CD4-positive, alpha-beta memory T cell (primary cell): ENCODE measurements around the gene TTC27. TPM values are rescaled to one million over a fixed set of nuclear protein-coding genes. Genes with fewer than 3 reads are reported as not detected.

Experiments used
- CTCF ChIA-PET: fragments of 350-600 bp; sonication (Branson Sonifier 250); formaldehyde crosslinking; loops from one replicate; lab custom pipeline; 2021; ENCODE audit warnings: inconsistent platforms; ENCODE audit not compliant: partially characterized antibody; lab: Charles Lee
- POLR2A ChIA-PET: fragments of 350-600 bp; sonication (Branson Sonifier 250); formaldehyde crosslinking; loops from one replicate; lab custom pipeline; 2021; ENCODE audit not compliant: partially characterized antibody; lab: Charles Lee
- DNase-seq, 5 donors: peaks; one replicate each; pipeline versions ENCODE4 v3.0.0 to v3.0.0-alpha.2; 2020 to 2022; ENCODE audit warnings: mixed read lengths in 1 of 5
- H3K27ac ChIP-seq: one replicate; pipeline ENCODE4 v1.7.0; 2013; ENCODE audit warnings: low read depth, low read length
- H3K27me3 ChIP-seq: 2 replicates; pipeline ENCODE4 v1.7.0; 2013; ENCODE audit warnings: mild to moderate bottlenecking, low read length, moderate library complexity; ENCODE audit not compliant: insufficient read depth
- H3K36me3 ChIP-seq: 2 replicates; pipeline ENCODE4 v1.7.0; 2013; ENCODE audit warnings: mild to moderate bottlenecking, low read length, moderate library complexity; ENCODE audit not compliant: insufficient read depth
- H3K4me1 ChIP-seq: 2 replicates; pipeline ENCODE4 v1.7.0; 2013; ENCODE audit warnings: mild to moderate bottlenecking, low read length, moderate library complexity; ENCODE audit not compliant: insufficient read depth
- H3K4me3 ChIP-seq, 2 donors: one replicate each; pipeline ENCODE4 v1.7.0; 2013; ENCODE audit warnings: low read length in 2 of 2, mild to moderate bottlenecking in 1 of 2
- H3K9me3 ChIP-seq, 2 donors: one replicate each; pipeline ENCODE4 v1.7.0; 2013; ENCODE audit warnings: low read length in 2 of 2, control low read depth in 1 of 2; ENCODE audit not compliant: control insufficient read depth in 1 of 2
- H3K27ac Mint-ChIP-seq, 7 donors: one replicate each; pipeline ENCODE4 v1.8.0; 2020 to 2021; ENCODE audit warnings: mixed read lengths in 7 of 7, mild to moderate bottlenecking in 6 of 7, inconsistent platforms in 3 of 7, moderate library complexity in 3 of 7
- H3K27me3 Mint-ChIP-seq, 2 donors: one replicate each; pipeline ENCODE4 v1.8.0; 2020 to 2021; ENCODE audit warnings: mixed read lengths in 2 of 2
- H3K36me3 Mint-ChIP-seq, 2 donors: one replicate each; pipeline ENCODE4 v1.8.0; 2020 to 2021; ENCODE audit warnings: mixed read lengths in 2 of 2, inconsistent platforms in 1 of 2, mild to moderate bottlenecking in 1 of 2
- H3K4me1 Mint-ChIP-seq, 4 donors: one replicate each; pipeline ENCODE4 v1.8.0; 2020 to 2021; ENCODE audit warnings: mixed read lengths in 4 of 4, mild to moderate bottlenecking in 1 of 4
- H3K4me3 Mint-ChIP-seq, 8 donors: one replicate each; pipeline ENCODE4 v1.8.0; 2020 to 2021; ENCODE audit warnings: mixed read lengths in 8 of 8, mild to moderate bottlenecking in 7 of 8, moderate library complexity in 6 of 8, inconsistent platforms in 3 of 8
- H3K9me3 Mint-ChIP-seq, 8 donors: one replicate each; pipeline ENCODE4 v1.8.0; 2020 to 2021; ENCODE audit warnings: mixed read lengths in 8 of 8, mild to moderate bottlenecking in 5 of 8, inconsistent platforms in 3 of 8, moderate library complexity in 1 of 8
- intact Hi-C: fragments of 100-400 bp; cut with micrococcal nuclease; formaldehyde crosslinking; loops from one replicate; pipeline ENCODE4 v1.15.1; 2023
- polyA plus RNA-seq, 2 donors: library from polyadenylated mRNA; unstranded; fragments of 300-500 nt; fragmentation: Illumina TruSeq; gene quantifications; one replicate each; pipeline ENCODE4 v1.2.3, GENCODE V29; 2021
- total RNA-seq, 2 experiments: library from RNA; stranded (reverse); gene quantifications; one replicate each; pipeline ENCODE4 v1.2.3, GENCODE V29; 2021

The TTC27 gene
- total and polyA plus RNA-seq, 4 experiments from 2014 or later, result 20.9 to 27.5 (median 25.3) TPM

DNA sequence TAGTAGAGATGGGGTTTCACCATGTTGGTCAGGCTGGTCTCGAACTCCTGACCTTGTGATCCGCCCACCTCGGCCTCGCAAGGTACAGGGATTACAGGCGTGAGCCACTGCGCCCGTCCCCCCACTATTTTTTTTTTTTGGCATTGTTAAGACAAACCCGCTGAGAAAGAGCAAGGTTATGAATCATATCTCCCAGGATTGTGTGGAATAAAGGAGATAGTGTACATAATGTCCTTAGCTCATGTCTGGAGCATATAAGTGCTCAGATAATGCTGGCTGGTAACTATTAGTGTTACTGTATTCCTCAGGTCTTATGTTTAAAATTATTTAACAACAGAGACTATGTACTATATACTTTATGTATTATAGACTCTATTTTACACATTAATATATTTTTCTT, 36.0 kb downstream of the TTC27 start:
- POLR2A ChIA-PET, result no interaction called here
- H3K27me3 Mint-ChIP-seq, result no peaks in the 10 kb centered on the region

GRCh38 chr2:32666704-32667103, 38.9 kb downstream of the TTC27 start:
- Mint-ChIP-seq H3K36me3 (peaks cover 33% of the 10 kb centered on the region in 2 donors), H3K4me1 (peaks cover 0 to 13% (median 3%) of the 10 kb centered on the region in 4 donors)

More for the DNA sequence above, 36.0 kb downstream of the TTC27 start:
- Mint-ChIP-seq H3K36me3 (peaks cover 38 to 47% of the 10 kb centered on the region in 2 donors), H3K4me1 (peaks cover 7 to 23% (median 11%) of the 10 kb centered on the region in 4 donors), H3K4me3 (no peak overlapping the region), H3K27ac (no peak overlapping the region), H3K9me3 (peaks cover 0 to 5% (median 0%) of the 10 kb centered on the region in 8 donors)
- no peak for DNase-seq
- Histone ChIP-seq H3K4me3 (no peak overlapping the region), H3K36me3 (no peaks in the 10 kb centered on the region), H3K4me1 (no peaks in the 10 kb centered on the region), H3K27me3 (no peaks in the 10 kb centered on the region), H3K27ac (no peak overlapping the region), H3K9me3 (no peaks in the 10 kb centered on the region)
- intact Hi-C loops, result no loop called here
- CTCF ChIA-PET, result no interaction called here

GRCh38 chr2:32668254-32668653, 40.4 kb downstream of the TTC27 start:
- Histone ChIP-seq H3K9me3 (no peaks in the 10 kb centered on the region), H3K4me1 (no peaks in the 10 kb centered on the region), H3K27ac (no peak overlapping the region), H3K4me3 (no peak overlapping the region), H3K36me3 (peaks cover 8% of the 10 kb centered on the region), H3K27me3 (no peaks in the 10 kb centered on the region)
- POLR2A ChIA-PET, result no interaction called here
- Mint-ChIP-seq H3K27ac (no peak overlapping the region), H3K4me3 (no peak overlapping the region), H3K9me3 (no peaks in the 10 kb centered on the region), H3K36me3 (peaks cover 42 to 44% of the 10 kb centered on the region in 2 donors), H3K27me3 (no peaks in the 10 kb centered on the region), H3K4me1 (peaks cover 0 to 2% (median under 1%) of the 10 kb centered on the region in 4 donors)
- CTCF ChIA-PET, result no interaction called here
- no peak for DNase-seq
- intact Hi-C loops, result no loop called here

More at GRCh38 chr2:32666704-32667103, 38.9 kb downstream of the TTC27 start:
- DNase-seq, result no peak
- Histone ChIP-seq H3K27ac (no peak overlapping the region), H3K36me3 (peaks cover 1% of the 10 kb centered on the region), H3K27me3 (no peaks in the 10 kb centered on the region), H3K4me3 (no peak overlapping the region), H3K4me1 (no peaks in the 10 kb centered on the region), H3K9me3 (no peaks in the 10 kb centered on the region)
- POLR2A ChIA-PET, result interaction anchor here (0.6 kb wide), 1 partner anchor 99 kb away, joined by 3 read pairs; no protein-coding TSS in a partner anchor
- no peak overlapping the region for H3K4me3 Mint-ChIP-seq
- CTCF ChIA-PET, result no interaction called here
- H3K9me3 Mint-ChIP-seq, result no peaks in the 10 kb centered on the region
- H3K27ac Mint-ChIP-seq, result peak overlapping the region in 1 of 7 donors; percentile 15
- no peaks in the 10 kb centered on the region for H3K27me3 Mint-ChIP-seq
- intact Hi-C loops, result no loop called here

GRCh38 chr2:32671885-32672533, 44.2 kb downstream of the TTC27 start:
- no peak overlapping the region for H3K4me3 Mint-ChIP-seq
- H3K9me3 Mint-ChIP-seq, result no peaks in the 10 kb centered on the region
- Histone ChIP-seq H3K27ac (no peak overlapping the region), H3K27me3 (no peaks in the 10 kb centered on the region), H3K36me3 (peaks cover 8% of the 10 kb centered on the region), H3K9me3 (no peaks in the 10 kb centered on the region), H3K4me1 (no peaks in the 10 kb centered on the region), H3K4me3 (no peak overlapping the region)
- peak overlapping the region in 1 of 7 donors; percentile 5 for H3K27ac Mint-ChIP-seq
- ChIA-PET POLR2A (interaction anchor here (1.2 kb wide), 1 partner anchor 9 kb away, joined by 3 read pairs; no protein-coding TSS in a partner anchor), CTCF (interaction anchor here (0.6 kb wide), 1 partner anchor 690 kb away, joined by 3 read pairs; no protein-coding TSS in a partner anchor)
- intact Hi-C loops, result no loop called here
- H3K27me3 Mint-ChIP-seq, result no peaks in the 10 kb centered on the region
- H3K36me3 Mint-ChIP-seq, result peaks cover 34 to 51% of the 10 kb centered on the region in 2 donors
- DNase-seq, result no peak
- H3K4me1 Mint-ChIP-seq, result peaks cover 0 to 1% (median under 1%) of the 10 kb centered on the region in 4 donors

DNA sequence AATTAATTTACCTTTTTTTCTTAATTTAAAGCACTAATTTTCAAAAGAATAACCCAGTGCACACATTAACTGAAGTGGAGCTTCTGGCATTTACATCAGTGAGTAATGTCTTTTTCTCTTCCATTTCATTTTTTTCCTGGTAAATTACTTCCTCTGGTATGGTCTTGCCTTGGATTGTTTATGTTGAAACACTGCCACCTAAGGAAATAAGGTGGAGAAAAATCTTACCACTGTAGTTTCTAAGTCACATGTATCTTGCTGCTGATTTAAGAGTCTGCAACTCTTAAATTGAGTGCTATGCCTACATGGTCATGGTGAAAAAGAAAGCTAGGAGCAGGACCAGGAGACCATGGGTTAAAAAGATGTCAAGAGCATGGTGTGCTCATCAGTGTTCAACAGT, 51.0 kb downstream of the TTC27 start:
- POLR2A ChIA-PET, result no interaction called here
- Mint-ChIP-seq H3K27me3 (no peaks in the 10 kb centered on the region), H3K4me3 (no peak overlapping the region), H3K27ac (no peak overlapping the region), H3K9me3 (no peaks in the 10 kb centered on the region), H3K4me1 (peaks cover 0 to 4% (median 1%) of the 10 kb centered on the region in 4 donors), H3K36me3 (peaks cover 49 to 58% of the 10 kb centered on the region in 2 donors)
- intact Hi-C loops, result no loop called here
- H3K36me3 ChIP-seq, result peaks cover 4% of the 10 kb centered on the region
- H3K4me1 ChIP-seq, result no peaks in the 10 kb centered on the region
- no peak overlapping the region for H3K27ac ChIP-seq
- no peak for DNase-seq
- no peaks in the 10 kb centered on the region for H3K27me3 ChIP-seq
- CTCF ChIA-PET, result no interaction called here
- H3K9me3 ChIP-seq, result no peaks in the 10 kb centered on the region
- no peak overlapping the region for H3K4me3 ChIP-seq

- Histone ChIP-seq H3K27ac (no peak overlapping the region), H3K27me3 (no peaks in the 10 kb centered on the region), H3K4me1 (no peaks in the 10 kb centered on the region), H3K36me3 (peaks cover 4% of the 10 kb centered on the region), H3K9me3 (no peaks in the 10 kb centered on the region), H3K4me3 (no peak overlapping the region)
- POLR2A ChIA-PET, result interaction anchor here (1.2 kb wide), 1 partner anchor 10 kb away, joined by 3 read pairs; no protein-coding TSS in a partner anchor
- Mint-ChIP-seq H3K9me3 (no peaks in the 10 kb centered on the region), H3K4me1 (peaks cover 0 to 4% (median 1%) of the 10 kb centered on the region in 4 donors), H3K27me3 (no peaks in the 10 kb centered on the region), H3K27ac (peak overlapping the region in 2 of 7 donors; percentile 16 to 60), H3K36me3 (peaks cover 48 to 53% of the 10 kb centered on the region in 2 donors), H3K4me3 (no peak overlapping the region)
- intact Hi-C loops, result no loop called here
- no peak for DNase-seq
- CTCF ChIA-PET, result no interaction called here
Measured at GRCh38 chr2:32680942-32681341, 53.1 kb downstream of the TTC27 start.

- Histone ChIP-seq H3K36me3 (peaks cover 4% of the 10 kb centered on the region), H3K4me3 (no peak overlapping the region), H3K4me1 (no peaks in the 10 kb centered on the region), H3K27ac (no peak overlapping the region), H3K27me3 (no peaks in the 10 kb centered on the region), H3K9me3 (no peaks in the 10 kb centered on the region)
- H3K4me3 Mint-ChIP-seq, result no peak overlapping the region
- H3K9me3 Mint-ChIP-seq, result no peaks in the 10 kb centered on the region
- ChIA-PET CTCF (no interaction called here), POLR2A (no interaction called here)
- DNase-seq, result no peak
- no peaks in the 10 kb centered on the region for H3K27me3 Mint-ChIP-seq
- intact Hi-C loops, result no loop called here
- H3K27ac Mint-ChIP-seq, result no peak overlapping the region
- H3K4me1 Mint-ChIP-seq, result peaks cover 0 to 4% (median under 1%) of the 10 kb centered on the region in 4 donors
- H3K36me3 Mint-ChIP-seq, result peaks cover 49 to 61% of the 10 kb centered on the region in 2 donors
Measured at GRCh38 chr2:32683520-32684086, 55.8 kb downstream of the TTC27 start.
